NCI-H460 (cell line): ENCODE data around the gene NECTIN1. TPM values are rescaled to one million over a fixed set of nuclear protein-coding genes. Genes with fewer than 3 reads are reported as not detected.
"Not testable (repeated sequence)": the region's sequence is repeated elsewhere in the genome, so short reads cannot be mapped to it uniquely, and the experiment has no call there.

Experiments
- DNase-seq: peaks from one replicate; pipeline ENCODE4 v3.0.0-alpha.2; 2016; ENCODE audit warnings: low read depth; ENCODE audit errors: extremely low read depth
- small RNA-seq, 2 experiments: library from RNA; depleted of rRNA; stranded (forward); fragments of <200 nt; gene quantifications; one replicate each; pipeline ENCODE3, GENCODE V24; 2014
- total RNA-seq: library from RNA; depleted of rRNA; stranded (reverse); fragments of >200 nt; shearing (Covaris generic); gene quantifications from 2 replicates; pipeline ENCODE4 v1.2.3, GENCODE V29; 2014

The NECTIN1 gene
- total RNA-seq, 1 experiment from 2014 or later: 2.8 TPM

DNA sequence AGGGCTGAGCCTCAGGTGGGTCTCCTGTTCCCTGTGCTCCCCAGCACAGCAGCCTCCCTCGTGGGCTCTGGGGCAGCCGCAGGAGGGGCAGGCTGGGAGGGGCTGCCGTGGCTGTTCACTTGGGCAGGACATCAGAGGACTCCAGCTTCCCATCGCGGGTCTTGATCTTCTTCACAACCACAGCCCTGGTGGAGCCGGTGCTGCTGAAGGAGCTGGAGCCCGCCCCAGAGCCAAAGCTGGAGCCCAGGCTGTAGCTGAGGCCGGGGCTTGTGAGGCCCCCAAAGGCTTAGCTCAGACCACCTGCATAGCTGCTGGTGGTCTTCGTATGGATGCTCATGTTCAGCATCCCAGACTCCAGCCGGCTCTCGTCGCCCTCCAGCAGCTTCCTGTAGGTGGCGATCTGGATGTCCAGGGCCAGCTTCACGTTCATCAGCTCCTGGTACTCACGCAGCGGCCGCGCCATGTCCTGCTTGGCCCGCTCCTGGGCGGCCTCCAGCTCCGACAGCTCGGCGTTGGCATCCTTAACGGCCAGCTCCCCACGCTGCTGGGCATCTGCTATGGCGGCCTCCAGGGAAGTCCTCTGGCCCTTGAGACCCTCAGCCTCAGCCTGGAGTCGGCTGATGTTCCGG, 126.1 kb downstream of the NECTIN1 start:
- no peak for DNase-seq

DNA sequence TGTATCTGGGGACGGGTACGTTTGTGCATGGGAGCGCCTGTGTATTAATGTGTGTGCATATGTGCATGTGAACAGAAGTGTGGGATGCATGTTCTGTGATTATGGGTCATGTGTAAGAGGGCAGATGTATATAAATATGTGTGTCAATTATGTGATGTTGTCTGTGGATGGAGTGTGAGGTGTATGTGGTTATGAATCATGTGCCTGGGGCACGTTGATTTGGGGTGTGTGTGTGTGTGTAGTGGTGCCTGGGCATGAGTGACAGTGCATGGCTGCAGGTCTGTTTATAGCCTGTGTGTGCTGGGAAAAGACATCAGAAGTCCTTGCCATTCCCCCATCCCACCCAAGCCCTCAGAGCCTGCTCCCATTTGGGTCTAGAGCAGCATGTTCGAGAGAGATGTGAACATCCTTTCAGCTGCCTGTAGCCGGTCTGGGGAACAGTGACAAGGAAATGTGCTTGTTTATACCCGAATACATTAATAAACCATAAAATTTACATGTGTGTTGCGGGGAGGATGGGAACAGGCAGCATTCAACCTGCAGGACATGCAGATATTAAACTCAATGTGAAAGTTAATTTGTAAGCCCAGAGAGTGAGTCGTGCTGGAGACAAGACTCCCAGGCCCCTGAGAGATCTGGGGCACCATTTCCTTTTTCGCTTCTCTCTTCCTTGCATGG, 129.0 kb downstream of the NECTIN1 start:
- no peak for DNase-seq

DNA sequence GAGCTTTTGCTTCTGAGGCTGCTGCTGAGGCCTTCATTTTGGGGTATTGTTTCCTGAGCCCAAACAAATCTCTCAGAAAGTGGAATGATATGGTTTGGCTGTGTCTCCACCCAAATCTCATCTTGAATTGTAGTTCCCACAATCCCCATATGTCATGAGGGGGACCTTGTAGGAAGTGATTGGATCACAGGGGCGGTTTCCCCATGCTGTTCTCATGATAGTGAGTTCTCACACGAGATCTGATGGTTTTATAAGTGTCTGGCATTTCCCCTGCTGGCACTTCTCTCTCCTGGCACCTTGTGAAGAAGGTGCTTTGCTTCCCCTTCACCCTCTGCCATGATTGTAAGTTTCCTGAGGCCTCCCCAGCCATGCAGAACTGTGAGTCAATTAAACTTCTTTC, 133.1 kb downstream of the NECTIN1 start:
- DNase-seq: not testable (repeated sequence)

- no peak for DNase-seq
Observed at GRCh38 chr11:119594639-119595249, 134.3 kb downstream of the NECTIN1 start.

- DNase-seq: no peak
Observed at GRCh38 chr11:119593346-119593745, 135.7 kb downstream of the NECTIN1 start.

DNA sequence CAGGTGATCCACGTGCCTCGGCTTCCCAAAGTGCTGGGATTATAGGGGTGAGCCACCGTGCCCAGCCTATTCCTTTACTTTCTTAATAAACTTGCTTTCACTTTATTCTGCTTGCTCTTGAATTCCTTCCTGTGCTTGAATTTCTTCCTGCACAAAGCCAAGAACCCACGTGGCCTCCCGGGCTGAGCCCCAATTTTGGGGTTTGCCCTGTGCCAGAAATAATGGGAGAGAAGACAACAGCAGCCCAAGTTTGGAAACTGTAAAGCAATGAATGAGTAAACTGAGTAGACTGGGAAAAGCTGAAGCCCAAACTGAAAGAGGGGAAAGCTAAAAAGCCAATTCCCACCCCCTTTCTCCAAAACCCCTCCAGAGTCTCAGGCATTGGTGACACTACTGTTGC, 136.4 kb downstream of the NECTIN1 start:
- no peak for DNase-seq

DNA sequence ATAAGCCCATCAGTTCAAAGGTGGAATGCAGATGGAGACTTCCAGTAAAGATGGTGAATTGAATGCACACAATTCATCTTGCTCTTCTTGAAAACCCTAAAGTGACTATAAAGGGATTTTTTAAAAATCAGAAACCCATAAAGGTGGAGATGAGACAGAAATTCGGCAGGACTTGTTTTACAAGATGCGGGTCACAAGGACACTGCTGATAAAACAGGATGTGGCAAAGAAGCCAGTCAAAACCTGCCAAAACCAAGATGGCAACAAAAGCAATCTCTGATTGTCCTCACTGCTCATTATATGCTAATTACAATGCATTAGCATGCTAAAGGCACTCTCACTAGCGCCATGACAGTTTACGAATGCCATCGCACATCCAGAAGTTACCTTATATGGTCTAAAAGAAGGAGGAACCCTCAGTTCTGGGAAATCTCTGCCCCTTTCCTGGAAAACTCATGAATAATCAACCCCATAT, 137.1 kb downstream of the NECTIN1 start:
- no peak for DNase-seq

DNA sequence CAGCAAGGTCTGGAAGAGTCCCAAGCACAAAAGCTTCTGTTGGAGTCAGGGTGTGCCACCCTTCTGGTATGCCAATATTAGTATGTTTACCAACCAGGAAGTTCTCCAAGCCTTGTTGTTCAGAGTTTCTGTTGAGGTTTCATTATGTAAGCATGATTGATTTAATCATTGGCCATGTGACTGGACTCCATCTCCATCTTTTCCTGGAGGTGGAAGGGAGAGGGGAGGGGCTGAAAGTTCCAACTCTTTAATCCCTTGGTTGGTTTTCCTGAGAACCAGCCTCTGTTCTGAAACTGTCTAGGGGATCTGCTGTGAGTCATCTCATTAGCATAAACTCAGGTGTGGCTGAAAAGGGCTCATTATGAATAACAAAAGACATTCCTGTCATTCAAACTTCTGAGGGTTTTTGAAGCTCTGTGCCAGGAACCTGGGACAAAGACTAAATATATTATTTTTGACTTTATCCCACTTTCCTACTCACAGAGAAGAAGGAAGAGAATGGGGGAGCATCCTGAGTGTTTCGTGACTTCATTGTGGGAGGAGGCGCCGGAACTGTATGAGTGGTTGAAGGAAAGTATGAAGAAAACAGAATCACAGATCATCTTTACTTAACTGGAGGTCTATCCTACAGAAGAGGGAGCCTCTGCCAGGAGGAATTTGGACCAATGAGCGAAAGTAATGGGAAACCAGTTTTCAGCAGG, 138.2 kb downstream of the NECTIN1 start:
- no peak for DNase-seq

DNA sequence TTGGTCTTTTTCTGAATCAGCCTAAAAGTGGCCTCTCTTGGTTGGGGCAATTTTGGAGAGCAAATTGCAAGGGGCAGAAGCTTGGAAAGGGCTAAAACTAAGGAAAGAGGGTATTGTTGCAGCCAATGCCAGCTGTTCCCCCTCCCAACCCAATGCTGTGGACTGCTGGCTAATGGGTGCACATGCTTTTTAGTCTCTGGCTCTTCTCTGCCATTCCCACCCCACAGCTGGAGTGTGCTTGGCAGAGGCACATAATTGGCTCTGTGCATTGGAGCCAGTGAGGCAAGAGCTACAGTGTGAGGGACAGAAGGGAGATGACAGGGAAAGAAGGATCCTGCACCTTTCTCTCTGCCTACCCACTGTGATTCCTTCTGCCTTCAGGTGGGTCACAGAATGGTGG, 140.0 kb downstream of the NECTIN1 start:
- DNase-seq: no peak

Small RNAs within 50 kb of the gene (small RNA-seq; reads per million reads assigned to genes)
- 0 reads per million in 2 experiments for gene RNU6-1123P
